ENCODE measurements around the gene SLC4A1. TPM values are rescaled to one million over a fixed set of nuclear protein-coding genes. Genes with fewer than 3 reads are reported as not detected.

Gene SLC4A1
- total RNA-seq, 1 donor from 2014 or later = not detected

GRCh38 chr17:44223541-44224071 lies 44.3 kb downstream of the SLC4A1 start:
- peaks cover 13% of the 10 kb centered on the region for H3K9me3 Mint-ChIP-seq (ENCODE audit: unreplicated experiment)
- TF ChIP-seq, protein P1, sequence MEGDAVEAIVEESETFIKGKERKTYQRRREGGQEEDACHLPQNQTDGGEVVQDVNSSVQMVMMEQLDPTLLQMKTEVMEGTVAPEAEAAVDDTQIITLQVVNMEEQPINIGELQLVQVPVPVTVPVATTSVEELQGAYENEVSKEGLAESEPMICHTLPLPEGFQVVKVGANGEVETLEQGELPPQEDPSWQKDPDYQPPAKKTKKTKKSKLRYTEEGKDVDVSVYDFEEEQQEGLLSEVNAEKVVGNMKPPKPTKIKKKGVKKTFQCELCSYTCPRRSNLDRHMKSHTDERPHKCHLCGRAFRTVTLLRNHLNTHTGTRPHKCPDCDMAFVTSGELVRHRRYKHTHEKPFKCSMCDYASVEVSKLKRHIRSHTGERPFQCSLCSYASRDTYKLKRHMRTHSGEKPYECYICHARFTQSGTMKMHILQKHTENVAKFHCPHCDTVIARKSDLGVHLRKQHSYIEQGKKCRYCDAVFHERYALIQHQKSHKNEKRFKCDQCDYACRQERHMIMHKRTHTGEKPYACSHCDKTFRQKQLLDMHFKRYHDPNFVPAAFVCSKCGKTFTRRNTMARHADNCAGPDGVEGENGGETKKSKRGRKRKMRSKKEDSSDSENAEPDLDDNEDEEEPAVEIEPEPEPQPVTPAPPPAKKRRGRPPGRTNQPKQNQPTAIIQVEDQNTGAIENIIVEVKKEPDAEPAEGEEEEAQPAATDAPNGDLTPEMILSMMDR (IDR thresholded peaks at IDR 0.05; ENCODE audit: partially characterized antibody, unreplicated experiment) = no peak
- H3K27me3 Mint-ChIP-seq (ENCODE audit: unreplicated experiment) = peaks cover 13% of the 10 kb centered on the region
- peaks cover 14% of the 10 kb centered on the region for H3K4me1 Mint-ChIP-seq (ENCODE audit: low read depth, unreplicated experiment)
- peak overlapping the region; percentile 18 for H3K4me3 Mint-ChIP-seq (ENCODE audit: unreplicated experiment)
- no peak overlapping the region for H3K27ac Mint-ChIP-seq (ENCODE audit: unreplicated experiment)
- no peak for DNase-seq
- H3K36me3 Mint-ChIP-seq (ENCODE audit: unreplicated experiment) = no peaks in the 10 kb centered on the region

GRCh38 chr17:44222112-44222869 lies 45.6 kb downstream of the SLC4A1 start:
- Mint-ChIP-seq H3K4me1 (ENCODE audit: low read depth, unreplicated experiment) (peaks cover 17% of the 10 kb centered on the region), H3K4me3 (ENCODE audit: unreplicated experiment) (peak overlapping the region; percentile 94), H3K27ac (ENCODE audit: unreplicated experiment) (peak overlapping the region; percentile 96), H3K27me3 (ENCODE audit: unreplicated experiment) (peaks cover 13% of the 10 kb centered on the region), H3K9me3 (ENCODE audit: unreplicated experiment) (peaks cover 17% of the 10 kb centered on the region), H3K36me3 (ENCODE audit: unreplicated experiment) (no peaks in the 10 kb centered on the region)
- TF ChIP-seq, protein P1 (IDR thresholded peaks at IDR 0.05; ENCODE audit: partially characterized antibody, unreplicated experiment) = no peak
- DNase-seq = peak; percentile 72

- no peak for DNase-seq
- Mint-ChIP-seq H3K9me3 (ENCODE audit: unreplicated experiment) (peaks cover 17% of the 10 kb centered on the region), H3K4me3 (ENCODE audit: unreplicated experiment) (peak overlapping the region; percentile 94), H3K36me3 (ENCODE audit: unreplicated experiment) (no peaks in the 10 kb centered on the region), H3K27me3 (ENCODE audit: unreplicated experiment) (peaks cover 16% of the 10 kb centered on the region), H3K4me1 (ENCODE audit: low read depth, unreplicated experiment) (peaks cover 18% of the 10 kb centered on the region), H3K27ac (ENCODE audit: unreplicated experiment) (peak overlapping the region; percentile 96)
- TF ChIP-seq, protein P1 (IDR thresholded peaks at IDR 0.05; ENCODE audit: partially characterized antibody, unreplicated experiment) = no peak
These were observed 46.1 kb downstream of the SLC4A1 start for GRCh38 chr17:44221862-44222111.

DNA sequence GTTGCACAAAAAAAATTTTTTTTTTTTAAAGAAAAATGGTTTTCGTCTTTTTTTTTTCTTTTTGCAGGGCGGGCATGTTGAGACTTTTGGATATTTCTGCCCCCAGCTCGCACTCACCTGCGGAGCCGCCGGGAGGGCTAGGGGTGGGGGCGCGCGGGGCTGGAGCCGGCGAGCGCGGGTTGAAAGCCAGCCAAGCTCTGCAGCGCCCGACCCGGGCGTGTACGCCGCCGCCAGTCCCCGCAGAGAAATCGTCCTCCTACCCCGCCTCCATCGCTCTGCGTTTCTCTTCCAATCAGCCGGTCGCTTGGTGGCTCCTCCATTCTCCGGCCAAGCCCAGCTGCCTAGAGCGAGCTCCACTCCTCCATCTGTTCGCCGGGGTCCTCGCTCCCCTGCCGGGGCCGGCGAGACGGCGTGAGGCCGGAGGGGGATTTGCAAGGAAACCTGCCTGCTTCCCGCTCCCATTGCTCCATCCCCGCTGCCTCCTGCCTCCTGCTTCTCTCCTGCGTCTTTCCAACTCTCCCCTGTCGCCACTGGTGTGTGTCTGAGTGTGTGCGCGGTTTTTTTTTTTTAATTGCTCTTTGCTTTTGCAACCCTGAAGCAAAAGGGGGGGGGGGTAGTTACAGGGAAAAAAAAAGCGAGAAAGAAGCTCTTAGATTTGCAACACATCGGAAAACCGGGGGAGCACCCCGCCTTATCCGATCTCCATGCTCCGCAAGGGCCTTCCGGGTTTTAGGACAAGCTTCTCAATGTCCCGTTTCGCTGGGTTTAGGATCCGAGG lies 46.7 kb downstream of the SLC4A1 start:
- H3K4me3 Mint-ChIP-seq (ENCODE audit: unreplicated experiment) = peak overlapping the region; percentile 94
- TF ChIP-seq, protein P1 (IDR thresholded peaks at IDR 0.05; ENCODE audit: partially characterized antibody, unreplicated experiment) = no peak

More for the DNA sequence above, 46.7 kb downstream of the SLC4A1 start:
- Mint-ChIP-seq H3K27ac (ENCODE audit: unreplicated experiment) (peak overlapping the region; percentile 96), H3K4me1 (ENCODE audit: low read depth, unreplicated experiment) (peaks cover 20% of the 10 kb centered on the region), H3K36me3 (ENCODE audit: unreplicated experiment) (no peaks in the 10 kb centered on the region), H3K27me3 (ENCODE audit: unreplicated experiment) (peaks cover 18% of the 10 kb centered on the region), H3K9me3 (ENCODE audit: unreplicated experiment) (peaks cover 21% of the 10 kb centered on the region)
- DNase-seq = peak; percentile 92
